ENCODE results near the gene SLC5A11.

The SLC5A11 gene

DNA sequence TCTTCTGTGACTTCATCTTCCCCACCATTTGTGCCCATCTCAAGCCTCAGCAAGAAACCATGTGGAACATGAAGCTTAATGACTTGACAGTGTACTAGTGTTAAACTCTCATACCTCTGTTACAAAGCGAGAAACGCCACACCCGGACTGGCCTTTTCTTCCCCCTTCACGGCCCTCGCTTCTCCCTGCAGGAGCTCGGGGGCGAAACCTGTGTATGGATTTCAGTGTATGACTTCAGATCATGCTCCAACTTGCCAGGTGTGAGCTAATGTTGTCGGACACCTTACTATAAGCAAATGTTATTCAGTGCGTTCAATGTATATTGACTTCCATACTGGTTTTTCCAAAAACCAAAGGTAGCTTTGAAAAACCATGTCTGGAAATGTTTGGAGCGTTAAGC, 20.1 kb upstream of the SLC5A11 start:
- no peak overlapping the region for H3K27ac ChIP-seq
- TF ChIP-seq, protein P1, sequence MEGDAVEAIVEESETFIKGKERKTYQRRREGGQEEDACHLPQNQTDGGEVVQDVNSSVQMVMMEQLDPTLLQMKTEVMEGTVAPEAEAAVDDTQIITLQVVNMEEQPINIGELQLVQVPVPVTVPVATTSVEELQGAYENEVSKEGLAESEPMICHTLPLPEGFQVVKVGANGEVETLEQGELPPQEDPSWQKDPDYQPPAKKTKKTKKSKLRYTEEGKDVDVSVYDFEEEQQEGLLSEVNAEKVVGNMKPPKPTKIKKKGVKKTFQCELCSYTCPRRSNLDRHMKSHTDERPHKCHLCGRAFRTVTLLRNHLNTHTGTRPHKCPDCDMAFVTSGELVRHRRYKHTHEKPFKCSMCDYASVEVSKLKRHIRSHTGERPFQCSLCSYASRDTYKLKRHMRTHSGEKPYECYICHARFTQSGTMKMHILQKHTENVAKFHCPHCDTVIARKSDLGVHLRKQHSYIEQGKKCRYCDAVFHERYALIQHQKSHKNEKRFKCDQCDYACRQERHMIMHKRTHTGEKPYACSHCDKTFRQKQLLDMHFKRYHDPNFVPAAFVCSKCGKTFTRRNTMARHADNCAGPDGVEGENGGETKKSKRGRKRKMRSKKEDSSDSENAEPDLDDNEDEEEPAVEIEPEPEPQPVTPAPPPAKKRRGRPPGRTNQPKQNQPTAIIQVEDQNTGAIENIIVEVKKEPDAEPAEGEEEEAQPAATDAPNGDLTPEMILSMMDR (conservative IDR thresholded peaks at IDR 0.05), result no peak
- no peak for TF ChIP-seq ZFX (IDR thresholded peaks at IDR 0.05)

DNA sequence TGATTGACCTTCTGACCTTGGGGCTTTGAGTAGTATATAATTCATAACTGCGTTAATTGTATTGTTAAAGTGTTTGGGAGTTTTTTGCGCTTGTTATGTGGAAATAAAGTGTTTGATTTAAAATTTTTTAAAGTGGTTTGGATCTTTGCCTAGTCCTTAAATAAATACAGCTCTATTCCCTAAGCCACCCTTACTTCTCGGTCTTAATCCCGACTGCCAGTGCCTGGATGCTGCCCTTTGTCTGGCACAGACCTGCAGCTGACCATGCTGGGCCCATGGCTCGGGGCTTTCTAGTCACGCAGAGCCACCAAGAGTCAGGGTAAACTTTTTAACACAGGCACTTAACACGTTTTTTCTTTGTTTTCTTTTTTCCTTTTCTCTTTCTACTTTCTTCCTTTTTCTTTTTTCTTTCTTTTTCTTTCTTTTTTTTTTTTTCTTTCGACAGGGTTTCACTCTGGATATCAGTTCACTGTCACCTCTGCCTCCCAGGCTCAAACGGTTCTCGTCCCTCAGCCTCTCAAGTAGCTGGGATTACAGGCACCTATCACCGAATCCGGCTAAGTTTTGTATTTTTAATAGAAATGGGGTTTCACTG, 19.6 kb upstream of the SLC5A11 start:
- TF ChIP-seq, protein P1 (conservative IDR thresholded peaks at IDR 0.05), result no peak
- TF ChIP-seq ZFX (IDR thresholded peaks at IDR 0.05), result no peak
- no peak overlapping the region for H3K27ac ChIP-seq

DNA sequence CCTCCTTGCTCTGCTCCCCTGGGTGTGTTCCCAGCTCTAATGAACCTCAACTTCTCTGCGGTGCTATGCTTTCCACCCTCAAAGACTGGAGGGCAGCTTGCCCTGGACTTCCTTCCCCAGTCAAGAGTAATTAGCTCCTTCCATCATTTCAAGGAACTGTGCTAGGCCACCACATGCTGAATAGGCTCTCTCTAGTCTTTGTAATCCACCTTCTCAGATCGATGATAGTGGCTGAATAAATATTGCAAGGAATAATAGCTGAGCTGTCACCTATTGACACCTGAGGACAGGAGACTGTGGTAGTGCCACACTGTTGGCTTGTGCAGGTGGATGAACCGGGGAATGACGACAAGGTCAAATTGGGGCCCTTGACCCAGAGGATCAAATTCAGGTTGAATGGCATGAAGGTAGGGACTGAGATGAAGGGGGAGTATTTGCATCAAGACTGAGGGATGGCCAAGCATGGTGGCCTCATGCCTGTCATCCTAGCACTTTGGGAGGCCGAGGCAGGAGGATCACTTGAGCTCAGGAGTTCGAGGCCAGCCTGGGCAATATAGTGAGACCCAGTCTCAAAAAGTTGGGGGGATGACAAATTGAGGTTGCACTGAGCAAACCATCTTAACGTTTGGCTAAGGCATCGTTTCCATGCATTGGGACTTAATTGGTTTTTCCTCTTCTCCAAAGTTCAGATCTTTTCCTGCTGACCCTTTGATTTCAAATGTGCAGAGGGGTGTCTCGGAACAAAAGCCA, 18.8 kb upstream of the SLC5A11 start:
- no peak for TF ChIP-seq ZFX (IDR thresholded peaks at IDR 0.05)
- TF ChIP-seq, protein P1 (conservative IDR thresholded peaks at IDR 0.05), result no peak
- H3K27ac ChIP-seq, result no peak overlapping the region

- no peak overlapping the region for H3K27ac ChIP-seq
- no peak for TF ChIP-seq ZFX (IDR thresholded peaks at IDR 0.05)
- TF ChIP-seq, protein P1 (conservative IDR thresholded peaks at IDR 0.05), result no peak
Measured at GRCh38 chr16:24829153-24829552, 16.6 kb upstream of the SLC5A11 start.

- TF ChIP-seq ZFX (IDR thresholded peaks at IDR 0.05), result no peak
- TF ChIP-seq, protein P1 (conservative IDR thresholded peaks at IDR 0.05), result no peak
Measured at GRCh38 chr16:24833352-24833751, 12.4 kb upstream of the SLC5A11 start.

DNA sequence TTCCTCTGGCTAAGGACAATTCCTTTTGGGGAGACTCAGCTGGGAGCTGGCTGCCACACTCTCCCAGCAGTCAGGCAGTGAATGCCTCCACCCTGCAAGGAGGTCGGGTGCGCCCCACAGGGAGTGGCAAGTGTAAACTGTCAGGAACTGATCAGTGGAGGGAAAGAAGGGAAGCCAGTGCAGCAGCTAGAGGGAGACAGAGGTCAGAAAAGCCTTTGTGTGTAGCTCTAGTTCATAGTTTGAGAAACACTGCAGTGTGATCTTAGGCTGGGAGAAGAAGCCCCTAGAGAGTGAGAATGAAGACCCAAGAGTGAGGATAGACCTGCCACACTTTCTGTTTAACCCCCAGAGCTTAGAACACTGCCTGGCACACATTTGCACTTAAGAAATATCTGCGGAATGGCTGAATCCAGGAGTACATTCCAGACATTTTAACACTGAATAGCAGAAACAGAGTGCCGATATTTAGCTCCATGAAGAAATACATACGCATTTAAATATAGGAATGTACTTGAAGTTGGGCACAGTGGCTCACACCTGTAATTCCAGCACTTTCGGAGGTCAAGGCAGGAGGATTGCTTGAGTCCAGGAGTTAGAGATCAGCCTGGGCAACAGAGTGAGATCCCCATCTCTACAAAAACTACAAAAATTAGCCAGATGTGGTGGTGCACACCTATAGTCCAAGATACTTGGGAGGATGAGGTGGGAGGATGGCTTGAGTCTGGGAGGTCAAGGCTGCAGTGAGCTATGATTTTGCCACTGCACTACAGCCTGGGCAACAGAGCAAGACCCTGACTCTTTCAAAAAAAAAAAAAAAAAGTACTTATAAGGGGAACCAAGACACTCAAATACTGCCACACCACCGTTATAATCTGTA, 11.1 kb upstream of the SLC5A11 start:
- TF ChIP-seq, protein P1 (conservative IDR thresholded peaks at IDR 0.05), result peak; percentile 73
- TF ChIP-seq ZFX (IDR thresholded peaks at IDR 0.05), result no peak
- H3K27ac ChIP-seq, result no peak overlapping the region

More at GRCh38 chr16:24833352-24833751, 12.4 kb upstream of the SLC5A11 start:
- H3K27ac ChIP-seq, result no peak overlapping the region
